IMR-90 (cell line): ENCODE data around the gene ZNF423.

Experiments used
- CEBPB ChIP-seq: IDR thresholded peaks from 2 replicates; pipeline ENCODE4 v1.6.1; 2012; ENCODE audit warnings: low read depth, low read length, improper control_type of control experiment
- CHD1 ChIP-seq: IDR thresholded peaks from 2 replicates; pipeline ENCODE4 v1.6.1; 2012; ENCODE audit warnings: low read depth, low read length, improper control_type of control experiment
- CTCF ChIP-seq: conservative IDR thresholded peaks from 2 replicates; pipeline ENCODE4 v1.5.1; 2012; ENCODE audit warnings: mild to moderate bottlenecking, low read depth, low read length, improper control_type of control experiment
- ELK1 ChIP-seq: fragments of 150-350 bp; IDR thresholded peaks from 2 replicates; pipeline ENCODE4 v1.6.1; 2016; ENCODE audit warnings: low read depth, mild to moderate bottlenecking, low read length, moderate library complexity, borderline replicate concordance
- FOS ChIP-seq: fragments of 150-350 bp; IDR thresholded peaks from 2 replicates; pipeline ENCODE4 v1.6.1; 2016; ENCODE audit warnings: low read depth, low read length
- MAZ ChIP-seq: IDR thresholded peaks from 2 replicates; pipeline ENCODE4 v1.6.1; 2012; ENCODE audit warnings: low read depth, mild to moderate bottlenecking, low read length, improper control_type of control experiment, moderate library complexity, borderline replicate concordance
- MXI1 ChIP-seq: IDR thresholded peaks from 2 replicates; pipeline ENCODE4 v1.6.1; 2012; ENCODE audit warnings: low read depth, mild to moderate bottlenecking, low read length, moderate library complexity, borderline replicate concordance
- NFE2L2 ChIP-seq: fragments of 150-350 bp; IDR thresholded peaks from 2 replicates; pipeline ENCODE4 v1.6.1; 2016; ENCODE audit warnings: low read depth, mild to moderate bottlenecking, low read length
- POLR2A ChIP-seq: IDR thresholded peaks from 2 replicates; pipeline ENCODE4 v1.6.1; 2012; ENCODE audit warnings: mild to moderate bottlenecking, low read depth, low read length
- RCOR1 ChIP-seq: IDR thresholded peaks from 2 replicates; pipeline ENCODE4 v1.6.1; 2012; ENCODE audit warnings: mild to moderate bottlenecking, low read length, improper control_type of control experiment; ENCODE audit not compliant: insufficient replicate concordance
- USF2 ChIP-seq: fragments of 150-350 bp; IDR thresholded peaks from 2 replicates; pipeline ENCODE4 v1.6.1; 2017; ENCODE audit warnings: mild to moderate bottlenecking, antibody characterized with exemption, low read length, low read depth

- TF ChIP-seq CEBPB = no peak
- TF ChIP-seq CTCF = no peak
- TF ChIP-seq MAZ = no peak
- TF ChIP-seq CHD1 = no peak
- TF ChIP-seq NFE2L2 = no peak
- TF ChIP-seq POLR2A = no peak
- TF ChIP-seq FOS = no peak
- no peak for TF ChIP-seq MXI1
- TF ChIP-seq USF2 = no peak
- no peak for TF ChIP-seq ELK1
- TF ChIP-seq RCOR1 = no peak
These were observed 237.0 kb downstream of the ZNF423 start for GRCh38 chr16:49618955-49619354.
